HFF-Myc (cell line): ENCODE results near the gene CABP4.
"Not testable (repeated sequence)": the region's sequence is repeated elsewhere in the genome, so short reads cannot be mapped to it uniquely, and the experiment has no call there.

Experiments used
- DNase-seq: peaks from one replicate; pipeline ENCODE4 v3.0.0-alpha.2; 2011; ENCODE audit warnings: low read depth; ENCODE audit errors: extremely low read depth
- H3K4me3 ChIP-seq: replicated peaks from 2 replicates; pipeline ENCODE4 v1.5.1; 2011; ENCODE audit warnings: low read depth, mild to moderate bottlenecking, control low read depth, low read length
- CTCF ChIP-seq: IDR thresholded peaks from 2 replicates; pipeline ENCODE4 v1.5.1; 2012; ENCODE audit warnings: mild to moderate bottlenecking, low read depth, low read length, control low read depth; ENCODE audit errors: missing control alignments

The CABP4 gene

GRCh38 chr11:67463186-67463585 is 8.0 kb downstream of the CABP4 start:
- no peak overlapping the region for H3K4me3 ChIP-seq
- no peak for DNase-seq
- TF ChIP-seq CTCF: no peak

- no peak for TF ChIP-seq CTCF
- DNase-seq: no peak
- peak overlapping the region; percentile 51; the same call in 1 of the 2 replicates for H3K4me3 ChIP-seq
Measured at GRCh38 chr11:67463680-67464410, 8.7 kb downstream of the CABP4 start.

GRCh38 chr11:67464411-67465188 is 9.4 kb downstream of the CABP4 start:
- TF ChIP-seq CTCF: no peak
- DNase-seq: no peak
- H3K4me3 ChIP-seq: peak overlapping the region; percentile 51

GRCh38 chr11:67465189-67465510 is 10.0 kb downstream of the CABP4 start:
- no peak for TF ChIP-seq CTCF
- DNase-seq: no peak
- H3K4me3 ChIP-seq: peak overlapping the region; percentile 51

GRCh38 chr11:67465530-67465929 is 10.4 kb downstream of the CABP4 start:
- H3K4me3 ChIP-seq: peak overlapping the region; percentile 51
- not testable (repeated sequence) for DNase-seq

- no peak for TF ChIP-seq CTCF
- no peak overlapping the region for H3K4me3 ChIP-seq
- no peak for DNase-seq
Measured at GRCh38 chr11:67466367-67466766, 11.2 kb downstream of the CABP4 start.

- TF ChIP-seq CTCF: no peak
- no peak overlapping the region for H3K4me3 ChIP-seq
- no peak for DNase-seq
Measured at GRCh38 chr11:67466962-67467771, 12.0 kb downstream of the CABP4 start.
